ENCODE results near the gene CYTH4. TPM values are rescaled to one million over a fixed set of nuclear protein-coding genes. Genes with fewer than 3 reads are reported as not detected.

CYTH4 gene
- polyA plus RNA-seq, 2 of the 4 experiments (the other 2 are of a cell fraction): 0.05 to 0.10 TPM

DNA sequence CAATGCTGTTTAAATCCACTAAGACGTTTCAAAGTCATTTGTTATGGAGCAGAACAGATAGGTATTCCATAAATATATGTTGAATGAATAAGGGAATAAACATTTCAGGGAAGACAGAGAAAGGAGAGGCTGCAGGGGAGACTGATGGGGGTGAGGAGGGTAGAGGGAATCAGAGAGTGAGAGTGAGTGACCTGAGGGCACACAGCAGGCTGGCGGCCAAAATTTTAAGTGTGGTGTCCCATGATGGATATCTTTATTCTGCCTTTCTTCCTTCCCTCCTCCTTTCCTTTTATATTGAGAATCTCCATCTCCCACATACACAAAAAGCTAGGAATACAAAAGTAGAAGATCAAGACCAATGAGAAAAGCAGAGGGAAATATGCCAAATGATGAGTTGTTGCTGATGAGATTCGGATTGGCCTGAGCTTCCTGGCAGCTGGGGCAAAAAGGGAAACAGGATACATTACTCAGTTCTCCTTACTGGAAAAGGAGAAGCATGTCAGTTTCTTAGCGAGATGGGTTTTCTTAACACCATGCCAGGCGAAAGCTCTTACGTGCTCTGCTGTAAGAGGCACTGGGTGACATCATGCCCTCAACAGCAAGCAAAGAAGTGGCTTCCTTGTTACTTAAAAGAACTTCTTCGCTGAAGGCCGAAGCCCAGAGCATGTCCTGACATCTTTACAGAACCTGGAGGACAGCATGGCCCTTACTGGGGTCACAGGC lies 11.2 kb upstream of the CYTH4 start:
- POLR2A ChIA-PET: no interaction called here
- H3K4me2 ChIP-seq: no peak overlapping the region
- ATAC-seq (no peak), DNase-seq (ENCODE audit: low read depth in 1 of 2, low spot score in 1 of 2) (no peak), FAIRE-seq (no peak)
- TF ChIP-seq CEBPB (IDR thresholded peaks at IDR 0.05) (no peak), ZC3H11A (IDR thresholded peaks at IDR 0.05) (no peak)
- TF ChIP-seq, protein P1, sequence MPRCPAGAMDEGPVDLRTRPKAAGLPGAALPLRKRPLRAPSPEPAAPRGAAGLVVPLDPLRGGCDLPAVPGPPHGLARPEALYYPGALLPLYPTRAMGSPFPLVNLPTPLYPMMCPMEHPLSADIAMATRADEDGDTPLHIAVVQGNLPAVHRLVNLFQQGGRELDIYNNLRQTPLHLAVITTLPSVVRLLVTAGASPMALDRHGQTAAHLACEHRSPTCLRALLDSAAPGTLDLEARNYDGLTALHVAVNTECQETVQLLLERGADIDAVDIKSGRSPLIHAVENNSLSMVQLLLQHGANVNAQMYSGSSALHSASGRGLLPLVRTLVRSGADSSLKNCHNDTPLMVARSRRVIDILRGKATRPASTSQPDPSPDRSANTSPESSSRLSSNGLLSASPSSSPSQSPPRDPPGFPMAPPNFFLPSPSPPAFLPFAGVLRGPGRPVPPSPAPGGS (IDR thresholded peaks at IDR 0.05): no peak
- H3K4me1 ChIP-seq: peaks cover 10% of the 10 kb centered on the region
- CTCF ChIA-PET: interaction anchor here (1.0 to 6.9 kb wide), 5 partner anchors 11 to 185 kb away, joined by 3 to 55 read pairs (median 5); no protein-coding TSS in a partner anchor
- H3K4me3 ChIP-seq: no peak overlapping the region
- H3K27ac ChIP-seq: no peak overlapping the region
- H3K9me3 ChIP-seq: no peaks in the 10 kb centered on the region
- 79% methylated on average over 8 of the region's 8 CpGs for WGBS (ENCODE audit: missing lambda C conversion rate)

DNA sequence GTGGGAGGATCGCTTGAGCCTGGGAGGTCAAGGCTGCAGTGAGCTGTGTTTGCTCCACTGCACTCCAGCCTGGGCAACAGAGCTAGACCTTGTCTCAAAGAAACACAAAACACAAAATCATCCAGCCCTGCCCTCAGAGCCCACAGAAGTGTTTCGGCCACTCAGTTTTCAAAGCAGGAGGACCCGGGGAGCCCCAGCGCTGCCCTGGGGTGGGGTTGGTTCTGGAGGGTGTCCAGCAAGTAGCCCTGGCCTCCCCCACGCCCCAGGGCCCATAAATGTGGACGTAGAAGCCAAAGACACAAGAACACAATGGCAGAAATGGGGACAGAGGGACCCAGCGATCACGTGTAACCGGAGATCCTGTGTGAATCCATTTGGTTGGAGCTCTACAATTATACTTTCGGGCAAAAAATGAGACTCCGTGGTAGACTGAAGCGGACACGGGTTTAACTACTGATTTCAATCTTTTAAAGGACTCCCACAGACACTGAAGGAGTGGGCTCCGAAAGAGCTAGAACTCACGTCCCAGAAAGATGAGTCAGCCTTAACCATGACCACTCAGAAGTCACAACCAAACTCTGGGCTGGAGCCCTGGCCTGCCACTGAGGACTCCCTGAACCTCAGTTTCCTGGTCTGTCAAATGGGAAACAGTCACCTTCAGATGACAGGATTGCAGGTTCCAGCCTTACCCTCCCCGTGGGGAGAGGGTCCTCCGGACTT lies 9.0 kb upstream of the CYTH4 start:
- Histone ChIP-seq H3K27ac (peak overlapping the region in 1 of 2 experiments; percentile 70; a peak in 3 of 6 replicates), H3K4me3 (no peak overlapping the region), H3K4me1 (no peaks in the 10 kb centered on the region), H3K4me2 (no peak overlapping the region), H3K9me3 (no peaks in the 10 kb centered on the region)
- WGBS (ENCODE audit: missing lambda C conversion rate): 64% methylated on average over 17 of the region's 17 CpGs
- TF ChIP-seq CEBPB (IDR thresholded peaks at IDR 0.05) (no peak), EHMT2 (IDR thresholded peaks at IDR 0.05; ENCODE audit: low read depth) (no peak), ESRRA (IDR thresholded peaks at IDR 0.05; ENCODE audit: borderline replicate concordance, low read length) (no peak), HOXB5 (CRISPR knock-in tag; IDR thresholded peaks at IDR 0.05) (no peak), NR3C1 (IDR thresholded peaks at IDR 0.05) (no peak), POLR2AphosphoS2 (conservative IDR thresholded peaks at IDR 0.05; ENCODE audit: low read length) (no peak)
- ATAC-seq (no peak), DNase-seq (ENCODE audit: low read depth in 1 of 2, low spot score in 1 of 2) (no peak), FAIRE-seq (no peak)
- POLR2A ChIA-PET: no interaction called here
- CTCF ChIA-PET: interaction anchor here (6.9 kb wide), 1 partner anchor 13 kb away, joined by 55 read pairs; no protein-coding TSS in a partner anchor

DNA sequence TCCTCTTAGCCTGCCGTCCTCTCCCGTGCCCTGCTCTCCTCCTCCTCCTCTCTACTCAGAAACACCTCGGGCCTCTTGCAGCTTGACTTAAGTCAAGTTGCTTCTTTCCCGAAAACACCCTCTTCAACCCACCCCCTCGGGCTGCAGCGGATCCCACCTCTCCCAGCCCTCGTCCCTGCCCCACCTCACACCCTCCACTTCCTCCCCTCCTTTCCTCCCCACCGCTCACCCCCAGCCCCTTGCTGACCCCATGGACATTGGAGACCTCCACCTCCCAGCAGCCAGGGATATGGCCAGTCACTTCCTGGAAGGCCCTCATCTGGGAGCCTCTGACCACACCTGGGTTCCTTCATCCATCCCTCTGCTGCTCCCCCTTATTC lies 8.5 kb upstream of the CYTH4 start:
- Histone ChIP-seq H3K4me2 (no peak overlapping the region), H3K4me3 (no peak overlapping the region), H3K27ac (peak overlapping the region in 1 of 2 experiments; percentile 70; a peak in 2 of 6 replicates), H3K9me3 (no peaks in the 10 kb centered on the region), H3K4me1 (no peaks in the 10 kb centered on the region)
- ChIA-PET POLR2A (no interaction called here), CTCF (interaction anchor here (6.9 kb wide), 1 partner anchor 14 kb away, joined by 55 read pairs; no protein-coding TSS in a partner anchor)
- DNase-seq (ENCODE audit: low read depth in 1 of 2, low spot score in 1 of 2): no peak
- WGBS (ENCODE audit: missing lambda C conversion rate): 85% methylated on average over 8 of the region's 8 CpGs
- TF ChIP-seq GATA3 (IDR thresholded peaks at IDR 0.05; ENCODE audit: borderline replicate concordance) (no peak), PHF8 (IDR thresholded peaks at IDR 0.05; ENCODE audit: borderline replicate concordance, low read depth) (no peak), CHD2 (IDR thresholded peaks at IDR 0.05; ENCODE audit: low read length, partially characterized antibody) (no peak), CBX8 (IDR thresholded peaks at IDR 0.05) (no peak)
- TF ChIP-seq, protein P2, sequence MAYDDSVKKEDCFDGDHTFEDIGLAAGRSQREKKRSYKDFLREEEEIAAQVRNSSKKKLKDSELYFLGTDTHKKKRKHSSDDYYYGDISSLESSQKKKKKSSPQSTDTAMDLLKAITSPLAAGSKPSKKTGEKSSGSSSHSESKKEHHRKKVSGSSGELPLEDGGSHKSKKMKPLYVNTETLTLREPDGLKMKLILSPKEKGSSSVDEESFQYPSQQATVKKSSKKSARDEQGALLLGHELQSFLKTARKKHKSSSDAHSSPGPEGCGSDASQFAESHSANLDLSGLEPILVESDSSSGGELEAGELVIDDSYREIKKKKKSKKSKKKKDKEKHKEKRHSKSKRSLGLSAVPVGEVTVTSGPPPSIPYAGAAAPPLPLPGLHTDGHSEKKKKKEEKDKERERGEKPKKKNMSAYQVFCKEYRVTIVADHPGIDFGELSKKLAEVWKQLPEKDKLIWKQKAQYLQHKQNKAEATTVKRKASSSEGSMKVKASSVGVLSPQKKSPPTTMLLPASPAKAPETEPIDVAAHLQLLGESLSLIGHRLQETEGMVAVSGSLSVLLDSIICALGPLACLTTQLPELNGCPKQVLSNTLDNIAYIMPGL (CRISPR knock-in tag; IDR thresholded peaks at IDR 0.05; ENCODE audit: borderline replicate concordance): no peak
- TF ChIP-seq, protein P3, sequence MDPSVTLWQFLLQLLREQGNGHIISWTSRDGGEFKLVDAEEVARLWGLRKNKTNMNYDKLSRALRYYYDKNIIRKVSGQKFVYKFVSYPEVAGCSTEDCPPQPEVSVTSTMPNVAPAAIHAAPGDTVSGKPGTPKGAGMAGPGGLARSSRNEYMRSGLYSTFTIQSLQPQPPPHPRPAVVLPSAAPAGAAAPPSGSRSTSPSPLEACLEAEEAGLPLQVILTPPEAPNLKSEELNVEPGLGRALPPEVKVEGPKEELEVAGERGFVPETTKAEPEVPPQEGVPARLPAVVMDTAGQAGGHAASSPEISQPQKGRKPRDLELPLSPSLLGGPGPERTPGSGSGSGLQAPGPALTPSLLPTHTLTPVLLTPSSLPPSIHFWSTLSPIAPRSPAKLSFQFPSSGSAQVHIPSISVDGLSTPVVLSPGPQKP (IDR thresholded peaks at IDR 0.05; ENCODE audit: low read depth, low read length): no peak
- ATAC-seq: no peak
- no peak for FAIRE-seq
